Activated naive CD4-positive, alpha-beta T cell treated with anti-CD3 and anti-CD28 coated beads, Interleukin-2, amount 10 ng/mL, durations not matched to agents 7 days and 5 days (primary cell): Measurements from ENCODE around the gene CCR6.

Source experiments
- CTCF ChIA-PET: fragments of 350-600 bp; sonication (Branson Sonifier 250); formaldehyde crosslinking; loops from one replicate; lab custom pipeline; 2021; ENCODE audit warnings: antibody characterized with exemption; lab: Charles Lee
- DNase-seq: peaks from one replicate; pipeline ENCODE4 v3.0.0-alpha.2; 2020
- H3K27ac Mint-ChIP-seq: one replicate; pipeline ENCODE4 v1.8.0; 2021; ENCODE audit warnings: mild to moderate bottlenecking, moderate library complexity, mixed read lengths
- H3K27me3 Mint-ChIP-seq: one replicate; pipeline ENCODE4 v1.8.0; 2021; ENCODE audit warnings: mild to moderate bottlenecking, mixed read lengths
- H3K36me3 Mint-ChIP-seq: one replicate; pipeline ENCODE4 v1.8.0; 2021; ENCODE audit warnings: mixed read lengths
- H3K4me1 Mint-ChIP-seq: one replicate; pipeline ENCODE4 v1.8.0; 2021; ENCODE audit warnings: mixed read lengths
- H3K4me3 Mint-ChIP-seq: one replicate; pipeline ENCODE4 v1.8.0; 2021; ENCODE audit warnings: mild to moderate bottlenecking, moderate library complexity, mixed read lengths
- H3K9me3 Mint-ChIP-seq: one replicate; pipeline ENCODE4 v1.8.0; 2021; ENCODE audit warnings: mixed read lengths

Gene CCR6

GRCh38 chr6:167120583-167120903, 2.4 kb upstream of the CCR6 start:
- CTCF ChIA-PET, result interaction anchor here (1.2 kb wide), 1 partner anchor 17 kb away, joined by 3 read pairs; no protein-coding TSS in a partner anchor
- Mint-ChIP-seq H3K4me1 (peaks cover 34% of the 10 kb centered on the region), H3K4me3 (no peak overlapping the region), H3K9me3 (no peaks in the 10 kb centered on the region), H3K27ac (no peak overlapping the region), H3K27me3 (peaks cover 6% of the 10 kb centered on the region), H3K36me3 (no peaks in the 10 kb centered on the region)
- no peak for DNase-seq

GRCh38 chr6:167121335-167121841, 1.5 kb upstream of the CCR6 start:
- peaks cover 2% of the 10 kb centered on the region for H3K27me3 Mint-ChIP-seq
- H3K4me3 Mint-ChIP-seq, result no peak overlapping the region
- peaks cover 34% of the 10 kb centered on the region for H3K4me1 Mint-ChIP-seq
- CTCF ChIA-PET, result interaction anchor here (1.2 kb wide), 1 partner anchor 16 kb away, joined by 3 read pairs; no protein-coding TSS in a partner anchor
- H3K27ac Mint-ChIP-seq, result peak overlapping the region; percentile 68
- no peaks in the 10 kb centered on the region for H3K36me3 Mint-ChIP-seq
- no peaks in the 10 kb centered on the region for H3K9me3 Mint-ChIP-seq
- no peak for DNase-seq

GRCh38 chr6:167122041-167122826, 662 bp upstream of the CCR6 start:
- peaks cover 34% of the 10 kb centered on the region for H3K4me1 Mint-ChIP-seq
- DNase-seq, result no peak
- H3K4me3 Mint-ChIP-seq, result no peak overlapping the region
- H3K27me3 Mint-ChIP-seq, result peaks cover 5% of the 10 kb centered on the region
- H3K9me3 Mint-ChIP-seq, result no peaks in the 10 kb centered on the region
- peak overlapping the region; percentile 29 for H3K27ac Mint-ChIP-seq
- CTCF ChIA-PET, result interaction anchor here (1.0 kb wide), 1 partner anchor 16 kb away, joined by 4 read pairs; no protein-coding TSS in a partner anchor
- H3K36me3 Mint-ChIP-seq, result no peaks in the 10 kb centered on the region

- H3K4me3 Mint-ChIP-seq, result no peak overlapping the region
- H3K27ac Mint-ChIP-seq, result no peak overlapping the region
- no peaks in the 10 kb centered on the region for H3K36me3 Mint-ChIP-seq
These were observed 1.9 kb downstream of the CCR6 start for GRCh38 chr6:167124753-167125152.

GRCh38 chr6:167125410-167125809, 2.5 kb downstream of the CCR6 start:
- CTCF ChIA-PET, result no interaction called here
- Mint-ChIP-seq H3K36me3 (no peaks in the 10 kb centered on the region), H3K4me3 (no peak overlapping the region), H3K27ac (no peak overlapping the region), H3K27me3 (peaks cover 5% of the 10 kb centered on the region), H3K4me1 (peaks cover 15% of the 10 kb centered on the region), H3K9me3 (no peaks in the 10 kb centered on the region)
- no peak for DNase-seq

More at GRCh38 chr6:167124753-167125152, 1.9 kb downstream of the CCR6 start:
- H3K9me3 Mint-ChIP-seq, result no peaks in the 10 kb centered on the region
- CTCF ChIA-PET, result no interaction called here
- H3K27me3 Mint-ChIP-seq, result peaks cover 5% of the 10 kb centered on the region
- peaks cover 20% of the 10 kb centered on the region for H3K4me1 Mint-ChIP-seq
- DNase-seq, result no peak

GRCh38 chr6:167125855-167126349, 3.0 kb downstream of the CCR6 start:
- Mint-ChIP-seq H3K4me3 (no peak overlapping the region), H3K9me3 (no peaks in the 10 kb centered on the region), H3K27me3 (peaks cover 5% of the 10 kb centered on the region), H3K4me1 (peaks cover 10% of the 10 kb centered on the region), H3K36me3 (no peaks in the 10 kb centered on the region), H3K27ac (no peak overlapping the region)
- DNase-seq, result no peak
- CTCF ChIA-PET, result no interaction called here

- DNase-seq, result no peak
- H3K27me3 Mint-ChIP-seq, result peaks cover 5% of the 10 kb centered on the region
- H3K36me3 Mint-ChIP-seq, result no peaks in the 10 kb centered on the region
- no peaks in the 10 kb centered on the region for H3K9me3 Mint-ChIP-seq
- H3K4me3 Mint-ChIP-seq, result no peak overlapping the region
- no peaks in the 10 kb centered on the region for H3K4me1 Mint-ChIP-seq
- H3K27ac Mint-ChIP-seq, result no peak overlapping the region
- CTCF ChIA-PET, result no interaction called here
These were observed 5.1 kb downstream of the CCR6 start for GRCh38 chr6:167127785-167128531.

GRCh38 chr6:167129159-167129558, 6.3 kb downstream of the CCR6 start:
- no peak for DNase-seq
- Mint-ChIP-seq H3K4me1 (no peaks in the 10 kb centered on the region), H3K9me3 (no peaks in the 10 kb centered on the region), H3K27ac (no peak overlapping the region), H3K27me3 (peaks cover 5% of the 10 kb centered on the region), H3K36me3 (no peaks in the 10 kb centered on the region), H3K4me3 (no peak overlapping the region)
- CTCF ChIA-PET, result no interaction called here

- Mint-ChIP-seq H3K27me3 (peaks cover 6% of the 10 kb centered on the region), H3K36me3 (no peaks in the 10 kb centered on the region), H3K9me3 (no peaks in the 10 kb centered on the region), H3K4me3 (no peak overlapping the region), H3K27ac (no peak overlapping the region), H3K4me1 (no peaks in the 10 kb centered on the region)
- no peak for DNase-seq
- CTCF ChIA-PET, result no interaction called here
These were observed 6.7 kb downstream of the CCR6 start for GRCh38 chr6:167129562-167129961.

GRCh38 chr6:167130008-167130677, 7.2 kb downstream of the CCR6 start:
- no peak overlapping the region for H3K4me3 Mint-ChIP-seq
- H3K27ac Mint-ChIP-seq, result no peak overlapping the region
- H3K9me3 Mint-ChIP-seq, result no peaks in the 10 kb centered on the region
- peaks cover 8% of the 10 kb centered on the region for H3K27me3 Mint-ChIP-seq
- no peaks in the 10 kb centered on the region for H3K4me1 Mint-ChIP-seq
- DNase-seq, result no peak
- H3K36me3 Mint-ChIP-seq, result no peaks in the 10 kb centered on the region
- CTCF ChIA-PET, result no interaction called here

GRCh38 chr6:167130712-167131684, 8.1 kb downstream of the CCR6 start:
- no peak for DNase-seq
- no peaks in the 10 kb centered on the region for H3K4me1 Mint-ChIP-seq
- H3K4me3 Mint-ChIP-seq, result no peak overlapping the region
- H3K36me3 Mint-ChIP-seq, result no peaks in the 10 kb centered on the region
- H3K27ac Mint-ChIP-seq, result no peak overlapping the region
- H3K27me3 Mint-ChIP-seq, result peaks cover 8% of the 10 kb centered on the region
- no peaks in the 10 kb centered on the region for H3K9me3 Mint-ChIP-seq
- CTCF ChIA-PET, result no interaction called here

GRCh38 chr6:167134448-167135328, 11.8 kb downstream of the CCR6 start:
- CTCF ChIA-PET, result interaction anchor here (1.1 kb wide), 1 partner anchor 359 kb away, joined by 4 read pairs; no protein-coding TSS in a partner anchor
- H3K4me1 Mint-ChIP-seq, result peaks cover 4% of the 10 kb centered on the region
- no peak overlapping the region for H3K4me3 Mint-ChIP-seq

More at GRCh38 chr6:167134448-167135328, 11.8 kb downstream of the CCR6 start:
- no peaks in the 10 kb centered on the region for H3K36me3 Mint-ChIP-seq
- peaks cover 13% of the 10 kb centered on the region for H3K27me3 Mint-ChIP-seq
- no peaks in the 10 kb centered on the region for H3K9me3 Mint-ChIP-seq
- H3K27ac Mint-ChIP-seq, result no peak overlapping the region
- DNase-seq, result no peak
